Fibroblast of the aortic adventitia (primary cell): Measurements from ENCODE around the gene RTKN2. TPM values are rescaled to one million over a fixed set of nuclear protein-coding genes. Genes with fewer than 3 reads are reported as not detected.

ENCODE experiments used
- DNase-seq: peaks from one replicate; pipeline ENCODE4 v3.0.0-alpha.2; 2010; ENCODE audit warnings: low read depth
- H3K4me3 ChIP-seq: 2 replicates; pipeline ENCODE4 v1.5.1; 2011; ENCODE audit warnings: low read depth, mild to moderate bottlenecking, control low read depth, low read length, moderate library complexity
- total RNA-seq: library from RNA; depleted of rRNA; stranded (reverse); fragments of >200 nt; gene quantifications from 2 replicates; pipeline ENCODE4 v1.2.3, GENCODE V29; 2012; ENCODE audit warnings: low replicate concordance
- TF ChIP-seq, protein P1 (sequence below): IDR thresholded peaks from 2 replicates; pipeline ENCODE4 v1.5.1; 2011; ENCODE audit warnings: mild to moderate bottlenecking, low read length, control low read depth, inconsistent platforms; ENCODE audit not compliant: insufficient read depth

The RTKN2 gene
- total RNA-seq, 1 donor: 11.9 TPM

DNA sequence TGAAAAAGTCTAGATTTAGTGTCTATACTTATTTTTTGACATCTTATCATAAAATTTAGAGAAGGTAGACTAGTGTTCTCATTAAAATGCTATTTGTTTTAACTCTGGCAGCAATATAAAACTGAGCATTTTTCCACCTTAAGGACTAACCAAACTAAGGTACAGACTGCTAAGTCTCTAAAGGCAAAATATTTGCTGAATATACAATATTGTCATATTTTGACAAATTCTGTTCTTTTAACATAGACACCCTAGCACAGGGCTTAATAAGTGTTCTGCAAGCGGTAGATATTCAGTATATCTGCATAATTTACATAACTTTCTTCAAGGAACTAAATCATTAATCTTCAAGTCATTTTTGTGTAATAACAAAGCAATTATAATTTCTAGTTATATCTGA is 8.6 kb downstream of the RTKN2 start:
- no peak overlapping the region for H3K4me3 ChIP-seq
- no peak for DNase-seq
- TF ChIP-seq, protein P1, sequence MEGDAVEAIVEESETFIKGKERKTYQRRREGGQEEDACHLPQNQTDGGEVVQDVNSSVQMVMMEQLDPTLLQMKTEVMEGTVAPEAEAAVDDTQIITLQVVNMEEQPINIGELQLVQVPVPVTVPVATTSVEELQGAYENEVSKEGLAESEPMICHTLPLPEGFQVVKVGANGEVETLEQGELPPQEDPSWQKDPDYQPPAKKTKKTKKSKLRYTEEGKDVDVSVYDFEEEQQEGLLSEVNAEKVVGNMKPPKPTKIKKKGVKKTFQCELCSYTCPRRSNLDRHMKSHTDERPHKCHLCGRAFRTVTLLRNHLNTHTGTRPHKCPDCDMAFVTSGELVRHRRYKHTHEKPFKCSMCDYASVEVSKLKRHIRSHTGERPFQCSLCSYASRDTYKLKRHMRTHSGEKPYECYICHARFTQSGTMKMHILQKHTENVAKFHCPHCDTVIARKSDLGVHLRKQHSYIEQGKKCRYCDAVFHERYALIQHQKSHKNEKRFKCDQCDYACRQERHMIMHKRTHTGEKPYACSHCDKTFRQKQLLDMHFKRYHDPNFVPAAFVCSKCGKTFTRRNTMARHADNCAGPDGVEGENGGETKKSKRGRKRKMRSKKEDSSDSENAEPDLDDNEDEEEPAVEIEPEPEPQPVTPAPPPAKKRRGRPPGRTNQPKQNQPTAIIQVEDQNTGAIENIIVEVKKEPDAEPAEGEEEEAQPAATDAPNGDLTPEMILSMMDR: no peak

DNA sequence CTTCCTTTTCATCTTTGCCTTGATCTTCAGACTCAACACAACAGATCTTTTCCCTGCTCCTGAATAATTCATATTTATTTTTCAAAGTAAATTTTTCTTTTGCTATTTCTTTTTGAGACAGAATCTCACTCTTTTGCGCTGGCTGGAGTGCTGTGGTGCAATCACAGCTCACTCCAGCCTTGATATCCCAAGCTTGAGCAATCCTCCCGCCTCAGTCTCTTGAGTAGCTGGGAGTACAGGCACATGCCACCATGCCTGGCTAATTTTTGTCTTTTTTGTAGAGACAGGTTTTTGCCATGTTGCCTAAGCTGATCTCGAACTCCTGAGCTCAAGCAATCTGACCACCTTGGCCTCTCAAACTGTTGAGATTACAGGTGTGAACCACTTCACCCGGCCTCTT is 9.2 kb downstream of the RTKN2 start:
- no peak overlapping the region for H3K4me3 ChIP-seq
- TF ChIP-seq, protein P1: no peak
- no peak for DNase-seq

GRCh38 chr10:62258926-62259325 is 9.7 kb downstream of the RTKN2 start:
- DNase-seq: no peak
- H3K4me3 ChIP-seq: no peak overlapping the region
- TF ChIP-seq, protein P1: no peak

DNA sequence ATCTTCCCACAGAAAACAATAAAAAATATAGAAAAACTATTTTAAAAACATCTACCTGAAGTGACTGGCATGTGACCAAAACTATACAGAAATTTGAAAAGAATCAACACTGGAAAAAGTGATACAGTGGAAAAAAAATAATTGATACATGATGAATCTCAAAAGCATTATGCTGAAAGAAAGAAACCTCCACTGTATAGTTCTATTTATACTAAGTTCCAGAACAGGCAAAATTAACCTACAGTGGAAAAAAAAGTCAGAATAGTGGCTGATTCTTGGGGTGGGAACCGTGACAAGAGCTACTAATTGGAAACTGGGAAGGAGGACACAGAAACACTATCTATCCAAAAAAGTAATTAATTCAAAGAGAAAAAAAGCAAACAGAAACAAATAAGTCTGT is 14.9 kb downstream of the RTKN2 start:
- no peak for DNase-seq
- TF ChIP-seq, protein P1: no peak
- no peak overlapping the region for H3K4me3 ChIP-seq

DNA sequence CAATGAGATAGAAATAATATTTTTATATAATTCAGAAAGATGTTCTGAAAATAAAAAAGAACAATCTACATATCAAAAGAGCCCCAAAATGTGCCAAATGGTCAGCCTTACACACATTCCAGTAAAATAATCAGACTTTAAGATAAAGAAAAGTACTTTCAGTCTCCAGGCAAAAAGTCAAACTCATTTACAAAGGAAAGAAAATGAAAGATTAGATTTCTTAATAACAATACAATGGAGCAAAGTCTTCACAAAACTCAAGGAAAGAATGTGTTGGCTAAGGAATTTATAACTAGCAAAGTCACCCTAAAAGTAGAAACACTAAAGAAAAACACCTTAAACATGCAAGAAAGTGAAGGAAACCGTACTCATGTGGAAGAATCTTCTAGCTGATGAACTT is 16.6 kb downstream of the RTKN2 start:
- H3K4me3 ChIP-seq: no peak overlapping the region
- TF ChIP-seq, protein P1: no peak
- DNase-seq: peak; percentile 56

- TF ChIP-seq, protein P1: no peak
- DNase-seq: peak; percentile 47
- H3K4me3 ChIP-seq: no peak overlapping the region
These were observed 17.9 kb downstream of the RTKN2 start for GRCh38 chr10:62250594-62251198.

- H3K4me3 ChIP-seq: no peak overlapping the region
- DNase-seq: no peak
- TF ChIP-seq, protein P1: no peak
These were observed 18.7 kb downstream of the RTKN2 start for GRCh38 chr10:62249957-62250356.
